SKM-1 (cell line): Measurements from ENCODE around the gene VEGFB.
A peak's percentile ranks its signal among the peaks of the same experiment; 100 is the strongest.

Source experiments
- DNase-seq: peaks from one replicate; lab custom pipeline; 2025; ENCODE audit not compliant: unreplicated experiment; lab: John Stamatoyannopoulos, UW

The VEGFB gene

DNA sequence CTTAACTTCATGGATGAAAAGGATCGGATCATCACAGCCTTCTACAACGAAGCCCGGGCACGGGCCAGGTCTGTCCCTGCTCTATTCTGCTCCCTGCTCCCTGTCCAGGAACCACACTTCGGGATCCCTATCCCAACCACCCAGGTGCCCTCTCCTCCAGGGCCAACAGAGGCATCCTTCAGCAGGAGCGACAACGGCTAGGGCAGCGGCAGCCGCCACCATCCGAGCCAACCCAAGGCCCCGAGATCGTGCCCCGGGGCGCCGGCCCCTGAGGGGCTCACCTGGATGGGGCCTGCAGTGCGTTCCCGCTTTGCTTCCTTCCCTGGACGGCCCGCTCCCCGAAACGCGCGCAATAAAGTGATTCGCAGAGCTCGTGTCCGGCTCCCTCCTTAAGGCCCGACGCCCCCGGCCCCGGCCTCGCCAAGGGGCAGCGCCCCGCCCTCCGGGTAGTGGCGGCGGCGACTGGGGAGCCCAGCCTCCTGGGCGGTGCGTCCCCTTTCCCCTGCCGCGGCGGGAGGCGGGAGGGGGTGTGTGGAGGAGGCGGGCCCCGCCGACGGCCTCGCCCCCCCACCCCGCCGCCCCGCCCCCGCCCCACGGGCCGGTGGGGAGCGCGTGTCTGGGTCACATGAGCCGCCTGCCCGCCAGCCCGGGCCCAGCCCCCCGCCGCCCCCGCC is at the start of gene VEGFB:
Gene VEGFB, plus strand, starts transcription at position 672 of the 674 bp plus-strand sequence. CDS start 250 bp downstream, outside the sequence.
- no peak for DNase-seq

DNA sequence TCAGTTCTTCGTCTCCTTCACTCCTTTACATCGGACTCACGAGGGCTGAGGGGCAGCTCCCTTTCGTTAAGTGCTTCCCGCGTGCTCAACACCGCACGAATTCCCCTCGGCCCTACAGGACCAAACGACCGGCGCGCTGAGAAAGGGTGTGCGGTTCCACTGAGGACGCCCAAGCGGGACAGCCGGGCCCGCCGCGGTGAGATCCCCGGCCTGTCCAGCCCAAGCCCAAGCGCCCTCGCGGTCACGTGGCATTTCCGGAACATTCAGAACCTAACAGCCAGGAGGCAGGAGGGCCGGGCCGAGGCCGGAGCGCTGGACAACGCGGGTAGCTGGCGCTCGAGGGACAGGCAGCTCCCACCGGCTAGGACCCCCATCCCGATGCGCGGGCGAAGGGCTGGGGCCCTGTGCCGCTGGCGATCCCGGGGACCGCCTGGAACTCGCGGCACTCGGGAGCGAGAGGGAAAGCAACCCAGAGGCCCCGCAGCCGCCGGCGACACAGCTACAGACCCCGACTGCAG is 49.1 kb upstream of the VEGFB start:
- DNase-seq = peak; percentile 70

- peak; percentile 100 for DNase-seq
Measured at GRCh38 chr11:64185693-64186491, 48.5 kb upstream of the VEGFB start, which contains the start of gene STIP1. TSS of gene STIP1 (plus strand) at chr11:64186171. CDS start at chr11:64186262, 91 bp downstream.

- DNase-seq = no peak
Measured at GRCh38 chr11:64186492-64187165, 47.8 kb upstream of the VEGFB start.

DNA sequence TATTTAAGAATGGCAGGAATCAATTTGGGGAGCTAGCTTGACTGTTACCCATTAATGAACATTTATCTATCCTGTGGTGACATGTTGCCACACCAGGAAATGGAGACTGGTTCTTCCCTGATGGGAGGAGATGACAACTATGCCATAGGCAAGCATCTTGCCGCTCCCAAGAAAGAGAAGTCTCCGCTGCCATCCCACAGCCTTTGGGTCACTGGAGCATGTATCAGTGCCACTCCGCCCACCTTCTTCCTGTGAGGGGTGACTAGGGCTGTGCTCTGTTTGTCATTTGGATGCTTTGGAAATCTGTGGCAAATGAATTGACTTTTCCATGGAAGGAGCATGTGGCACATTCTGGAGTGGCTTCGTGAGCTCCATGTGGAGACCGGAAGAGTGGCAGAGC is 42.0 kb upstream of the VEGFB start:
- DNase-seq = no peak

DNA sequence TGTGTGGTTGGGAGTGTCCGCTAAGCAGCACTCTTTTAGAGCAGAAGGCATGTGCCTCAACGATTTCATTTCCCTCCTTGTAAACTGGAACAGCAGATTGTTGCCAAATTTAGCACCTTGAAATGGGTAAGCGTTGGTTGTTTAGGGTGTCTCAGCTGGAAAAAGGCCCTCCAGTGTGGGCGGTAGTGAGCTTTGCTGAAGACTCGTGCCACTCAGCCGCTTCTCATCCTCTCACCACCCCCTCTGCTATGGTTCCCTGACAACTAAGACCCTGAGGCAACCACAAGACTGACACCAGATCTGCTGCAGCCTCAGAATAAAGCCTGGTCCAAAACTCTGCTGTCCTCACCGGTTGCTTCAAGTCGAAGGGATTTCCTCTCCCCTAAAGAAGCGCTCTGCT is 37.8 kb upstream of the VEGFB start:
- no peak for DNase-seq

GRCh38 chr11:64198511-64198910 is 35.9 kb upstream of the VEGFB start:
- DNase-seq = no peak

DNA sequence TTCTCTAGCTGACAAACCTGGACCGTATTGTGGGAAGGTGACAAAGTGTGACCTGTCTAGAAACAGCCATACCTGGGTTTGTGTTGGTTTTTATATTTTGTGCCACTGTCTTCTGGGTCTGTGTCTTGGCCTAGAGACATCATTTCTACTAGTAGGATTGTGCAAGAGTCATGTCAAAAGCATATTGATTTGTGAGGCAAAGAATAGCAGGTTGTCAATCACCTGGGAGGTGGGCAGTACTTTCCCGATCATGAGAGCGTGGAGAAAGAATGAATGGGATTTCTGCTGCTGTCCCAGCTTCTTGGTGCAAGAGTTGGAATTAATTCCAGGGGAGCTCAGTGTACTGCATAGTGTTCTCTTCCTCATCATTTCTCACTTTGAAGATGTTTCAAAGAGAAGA is 32.8 kb upstream of the VEGFB start:
- no peak for DNase-seq

GRCh38 chr11:64202992-64203391 is 31.4 kb upstream of the VEGFB start:
- no peak for DNase-seq

DNA sequence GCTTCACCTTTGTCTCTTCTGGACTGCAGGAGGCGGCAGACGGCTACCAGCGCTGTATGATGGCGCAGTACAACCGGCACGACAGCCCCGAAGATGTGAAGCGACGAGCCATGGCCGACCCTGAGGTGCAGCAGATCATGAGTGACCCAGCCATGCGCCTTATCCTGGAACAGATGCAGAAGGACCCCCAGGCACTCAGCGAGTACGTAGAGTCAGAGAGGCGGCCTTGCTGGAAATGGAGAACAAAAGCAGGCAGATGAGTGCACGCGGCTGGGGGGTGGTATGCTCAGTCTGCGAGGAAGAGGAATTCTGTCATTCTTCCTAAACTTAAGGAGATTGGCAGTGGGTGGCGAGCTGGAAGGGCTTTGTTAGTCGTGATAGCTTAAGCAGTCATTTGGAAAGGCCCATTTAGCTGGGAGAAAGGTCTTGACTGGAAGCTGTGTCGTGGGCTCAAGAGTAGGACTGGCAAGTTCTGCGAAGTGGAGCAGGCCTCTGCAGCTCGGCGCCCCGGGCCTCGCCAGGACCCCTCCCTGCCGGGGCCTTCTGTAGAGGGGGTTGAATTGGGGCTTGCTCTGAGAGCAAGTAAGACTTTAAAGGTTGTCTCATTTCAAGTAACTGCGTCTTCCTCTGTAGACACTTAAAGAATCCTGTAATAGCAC is 30.8 kb upstream of the VEGFB start:
- no peak for DNase-seq

DNA sequence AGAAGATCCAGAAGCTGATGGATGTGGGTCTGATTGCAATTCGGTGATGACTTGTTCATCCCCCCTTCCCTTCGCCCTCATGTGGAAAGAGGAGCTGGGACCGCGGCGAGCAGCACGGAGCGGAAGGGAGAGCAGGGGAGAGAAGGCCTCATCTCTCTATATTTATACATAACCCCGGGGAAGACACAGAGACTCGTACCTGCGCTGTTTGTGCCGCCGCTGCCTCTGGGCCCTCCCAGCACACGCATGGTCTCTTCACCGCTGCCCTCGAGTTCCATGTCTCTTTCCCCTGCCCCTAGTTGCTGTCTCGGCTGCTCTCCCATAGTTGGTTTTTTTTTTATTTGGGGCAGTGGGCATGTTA is 30.3 kb upstream of the VEGFB start:
- DNase-seq = no peak

DNA sequence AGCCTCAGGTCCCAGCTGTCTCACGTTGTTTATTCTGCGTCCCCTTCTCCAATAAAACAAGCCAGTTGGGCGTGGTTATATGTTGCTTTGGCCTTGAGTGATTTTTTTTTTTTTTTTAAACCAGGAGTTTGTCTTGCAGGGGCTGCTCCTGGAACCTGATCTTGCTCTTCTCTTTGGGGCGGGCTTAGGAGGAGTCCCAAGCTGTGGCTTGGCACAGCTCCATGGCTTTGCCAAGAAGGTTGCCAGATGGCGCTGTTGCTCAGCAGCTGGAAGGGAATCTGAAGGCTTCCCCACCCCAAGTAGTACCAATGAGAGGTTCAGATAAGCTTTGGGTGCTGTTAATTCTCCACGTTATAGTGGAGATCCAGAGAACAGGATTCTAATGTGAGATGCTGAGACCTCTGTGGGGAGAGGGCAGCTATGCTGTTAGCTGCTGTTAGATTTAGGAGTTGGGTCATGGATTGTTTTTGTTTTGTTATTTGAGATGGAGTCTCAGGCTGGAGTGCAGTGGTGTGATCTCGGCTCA is 29.9 kb upstream of the VEGFB start:
- DNase-seq = peak; percentile 68

- DNase-seq = peak; percentile 56
Measured at GRCh38 chr11:64206457-64207255, 27.7 kb upstream of the VEGFB start, which contains the start of gene FERMT3. TSS of gene FERMT3 (plus strand) at chr11:64206721. CDS start at chr11:64207365, 644 bp downstream.

DNA sequence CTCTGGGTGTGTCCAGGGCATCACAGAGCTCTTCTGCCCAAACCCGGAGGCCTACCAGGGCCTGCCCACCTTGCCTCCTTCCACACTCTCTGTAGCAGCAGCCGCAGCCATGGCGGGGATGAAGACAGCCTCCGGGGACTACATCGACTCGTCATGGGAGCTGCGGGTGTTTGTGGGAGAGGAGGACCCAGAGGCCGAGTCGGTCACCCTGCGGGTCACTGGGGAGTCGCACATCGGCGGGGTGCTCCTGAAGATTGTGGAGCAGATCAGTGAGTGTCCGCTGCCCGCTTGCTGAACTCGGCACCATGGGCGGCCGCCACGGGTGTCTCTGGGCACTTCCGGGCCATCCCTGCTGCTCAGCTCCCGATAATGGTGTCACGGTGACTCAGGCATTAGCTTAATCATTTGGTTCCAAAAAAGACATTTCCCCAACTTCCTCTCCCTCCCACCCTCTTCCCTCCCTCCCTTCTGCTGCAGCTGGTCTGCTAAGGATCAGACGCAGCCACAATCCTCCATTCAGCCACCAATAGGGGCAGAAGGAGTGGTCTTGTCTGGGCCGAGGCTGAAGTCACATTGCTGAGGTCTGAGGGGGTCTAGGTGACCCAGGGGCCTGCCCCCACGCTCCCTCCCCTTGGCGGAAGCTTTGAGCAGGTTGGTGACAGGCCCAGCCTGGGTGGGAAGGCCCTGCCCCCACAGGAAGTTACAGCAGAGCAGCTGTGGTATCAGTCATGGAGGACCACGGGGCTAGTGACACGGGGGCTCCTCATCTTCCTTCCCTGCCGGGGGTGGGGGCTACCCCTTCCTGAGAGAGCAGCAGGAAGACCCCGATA is 26.9 kb upstream of the VEGFB start:
- DNase-seq = peak; percentile 81

GRCh38 chr11:64208086-64208795 is 26.1 kb upstream of the VEGFB start:
- DNase-seq = no peak

DNA sequence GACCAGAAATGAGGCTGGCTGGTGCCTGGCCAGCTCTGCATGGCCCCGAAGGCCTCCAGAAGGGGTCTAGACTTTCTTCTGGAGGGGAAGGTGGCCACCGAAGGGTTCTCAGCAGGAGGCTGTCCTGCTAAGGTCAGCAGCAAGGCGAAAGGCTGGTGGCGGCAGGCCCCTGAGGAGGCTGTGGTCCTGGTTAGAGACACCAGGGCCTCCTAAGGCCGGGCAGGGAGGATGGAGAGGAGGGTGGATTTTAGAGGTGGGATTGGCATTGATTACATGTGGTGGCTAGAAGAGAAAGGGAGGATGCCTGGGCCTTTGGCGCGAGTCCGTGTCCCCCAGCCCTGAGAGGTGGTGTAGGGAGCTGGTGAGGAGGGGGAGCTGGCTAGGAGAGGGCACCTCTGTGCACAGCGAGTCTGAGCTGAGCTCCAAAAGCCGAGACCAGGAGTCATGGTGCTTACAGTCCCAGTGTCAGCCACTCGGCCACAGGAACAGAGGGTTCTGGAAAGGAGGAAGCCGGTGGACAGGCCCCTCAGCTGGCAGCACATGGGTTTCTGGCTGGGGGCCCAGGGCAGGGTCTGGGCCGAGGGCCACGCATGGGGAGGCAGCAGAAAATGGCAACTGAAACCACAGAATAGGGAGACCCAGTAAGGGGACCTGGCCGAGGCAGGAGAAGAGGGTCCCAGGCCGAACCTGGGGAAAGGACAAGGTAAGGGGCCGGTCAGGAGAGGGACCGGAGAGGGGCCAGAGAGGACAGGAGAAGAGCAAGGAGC is 25.4 kb upstream of the VEGFB start:
- DNase-seq = no peak

GRCh38 chr11:64209563-64209843 is 24.9 kb upstream of the VEGFB start:
- no peak for DNase-seq
